Prostate gland (tissue), 2 donors: ENCODE data around the gene HNRNPF.

Experiments
- POLR2A ChIP-seq: fragments of 450-650 bp; IDR thresholded peaks from one replicate; pipeline ENCODE4 v1.6.1; 2016; ENCODE audit warnings: antibody characterized with exemption, mild to moderate bottlenecking
- POLR2AphosphoS5 ChIP-seq: sonication (generic); formaldehyde crosslinking; IDR thresholded peaks from one replicate; pipeline ENCODE4 v1.6.1; 2017; ENCODE audit warnings: antibody characterized with exemption
- TF ChIP-seq, protein P1 (sequence below), 4 experiments: fragments of 200-600 bp in 2 of 4; fragments of 450-650 bp in 2 of 4; sonication (generic) in 2 of 4; IDR thresholded peaks; 1 replicate in 3 of 4; 2 replicates in 1 of 4; pipeline ENCODE4 v1.5.1; 2016 to 2019; ENCODE audit warnings: antibody characterized with exemption in 4 of 4, mild to moderate bottlenecking in 2 of 4, moderate library complexity in 2 of 4

DNA sequence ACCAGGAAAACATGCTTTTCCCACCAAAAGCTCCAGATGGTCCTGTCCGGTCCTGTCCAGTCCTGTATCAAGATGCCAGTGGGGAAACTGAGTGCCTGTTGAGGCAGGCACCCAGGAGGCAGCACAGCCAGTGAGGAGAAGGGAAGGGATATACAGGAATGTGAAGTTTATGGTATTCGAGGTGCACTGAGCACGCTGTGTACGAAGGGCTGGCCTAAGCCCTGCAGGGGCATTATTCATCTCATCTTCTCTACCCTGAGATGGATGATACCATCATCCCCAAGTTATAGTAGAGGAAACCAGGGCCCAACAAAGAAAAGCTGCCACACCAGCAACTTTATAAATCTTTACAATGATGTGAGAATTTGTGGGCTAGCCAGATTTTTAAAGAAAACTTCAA lies 61.0 kb downstream of the HNRNPF start:
- TF ChIP-seq, protein P1, sequence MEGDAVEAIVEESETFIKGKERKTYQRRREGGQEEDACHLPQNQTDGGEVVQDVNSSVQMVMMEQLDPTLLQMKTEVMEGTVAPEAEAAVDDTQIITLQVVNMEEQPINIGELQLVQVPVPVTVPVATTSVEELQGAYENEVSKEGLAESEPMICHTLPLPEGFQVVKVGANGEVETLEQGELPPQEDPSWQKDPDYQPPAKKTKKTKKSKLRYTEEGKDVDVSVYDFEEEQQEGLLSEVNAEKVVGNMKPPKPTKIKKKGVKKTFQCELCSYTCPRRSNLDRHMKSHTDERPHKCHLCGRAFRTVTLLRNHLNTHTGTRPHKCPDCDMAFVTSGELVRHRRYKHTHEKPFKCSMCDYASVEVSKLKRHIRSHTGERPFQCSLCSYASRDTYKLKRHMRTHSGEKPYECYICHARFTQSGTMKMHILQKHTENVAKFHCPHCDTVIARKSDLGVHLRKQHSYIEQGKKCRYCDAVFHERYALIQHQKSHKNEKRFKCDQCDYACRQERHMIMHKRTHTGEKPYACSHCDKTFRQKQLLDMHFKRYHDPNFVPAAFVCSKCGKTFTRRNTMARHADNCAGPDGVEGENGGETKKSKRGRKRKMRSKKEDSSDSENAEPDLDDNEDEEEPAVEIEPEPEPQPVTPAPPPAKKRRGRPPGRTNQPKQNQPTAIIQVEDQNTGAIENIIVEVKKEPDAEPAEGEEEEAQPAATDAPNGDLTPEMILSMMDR (IDR thresholded peaks at IDR 0.05), result no peak
- TF ChIP-seq POLR2A, result no peak
- TF ChIP-seq POLR2AphosphoS5, result no peak
